K562 (cell line): ENCODE results near the gene SVBP. TPM values are rescaled to one million over a fixed set of nuclear protein-coding genes. Genes with fewer than 3 reads are reported as not detected.
A peak's percentile ranks its signal among the peaks of the same experiment; 100 is the strongest.

Experiments used
- CBFA2T2 ChIP-seq: fragments of 450-650 bp; conservative IDR thresholded peaks from 2 replicates; pipeline ENCODE4 v1.6.1; 2017; ENCODE audit warnings: mild to moderate bottlenecking
- CEBPB ChIP-seq: fragments of 450-650 bp; IDR thresholded peaks from 2 replicates; pipeline ENCODE4 v1.6.1; 2016; ENCODE audit warnings: missing genetic modification characterization, missing compliant biosample characterization
- HCFC1 ChIP-seq: IDR thresholded peaks from 2 replicates; pipeline ENCODE4 v1.6.1; 2012; ENCODE audit warnings: low read depth, low read length, improper control_type of control experiment
- HDAC1 ChIP-seq, 2 experiments: fragments of 450-650 bp; IDR thresholded peaks; 2 replicates each; pipeline ENCODE4 v1.6.1; 2016 to 2017; ENCODE audit warnings: inconsistent platforms in 1 of 2, mild to moderate bottlenecking in 1 of 2, moderate library complexity in 1 of 2
- HMG20A ChIP-seq: fragments of 450-650 bp; formaldehyde crosslinking; conservative IDR thresholded peaks from 2 replicates; pipeline ENCODE4 v1.4.0; 2020; ENCODE audit warnings: mild to moderate bottlenecking, mixed read lengths
- KDM4B ChIP-seq, 2 experiments: fragments of 450-650 bp in 1 of 2; sonication (generic) in 1 of 2; IDR thresholded peaks; 2 replicates each; pipeline ENCODE4 v1.6.1; 2016 to 2017; ENCODE audit warnings: borderline replicate concordance in 2 of 2, antibody characterized with exemption in 1 of 2, low read depth in 1 of 2, mild to moderate bottlenecking in 1 of 2
- MAFK ChIP-seq: IDR thresholded peaks from 2 replicates; pipeline ENCODE4 v1.6.1; 2011; ENCODE audit warnings: low read length, improper control_type of control experiment
- MCM7 ChIP-seq, 2 experiments: fragments of 450-650 bp; IDR thresholded peaks; 2 replicates each; pipeline ENCODE4 v1.6.1; 2016 to 2018
- NCOA2 ChIP-seq, 2 experiments: fragments of 450-650 bp; IDR thresholded peaks; 2 replicates each; pipeline ENCODE4 v1.6.1; 2018; ENCODE audit warnings: mild to moderate bottlenecking in 2 of 2, moderate library complexity in 1 of 2; ENCODE audit not compliant: partially characterized antibody in 2 of 2
- NR3C1 ChIP-seq: sonication (generic); formaldehyde crosslinking; IDR thresholded peaks from 2 replicates; pipeline ENCODE4 v1.8.1; 2022; ENCODE audit warnings: missing genetic modification reagents
- POLR2AphosphoS5 ChIP-seq: IDR thresholded peaks from 2 replicates; pipeline ENCODE4 v1.6.1; 2011; ENCODE audit warnings: mild to moderate bottlenecking, low read depth, low read length, moderate library complexity; ENCODE audit not compliant: control insufficient read depth, insufficient read depth
- RNF2 ChIP-seq: sonication (generic); IDR thresholded peaks from 2 replicates; pipeline ENCODE4 v1.6.1; 2016
- SAFB2 ChIP-seq: fragments of 200-400 bp; formaldehyde crosslinking; IDR thresholded peaks from 2 replicates; pipeline ENCODE4 v1.6.1; 2018; ENCODE audit warnings: borderline replicate concordance, low read length, low read depth, moderate library complexity; ENCODE audit not compliant: severe bottlenecking
- SNIP1 ChIP-seq: fragments of 450-650 bp; IDR thresholded peaks from 2 replicates; pipeline ENCODE4 v1.7.1; 2017; ENCODE audit warnings: low read depth, mild to moderate bottlenecking
- SREBF2 ChIP-seq: sonication (generic); formaldehyde crosslinking; IDR thresholded peaks from 2 replicates; pipeline ENCODE4 v1.4.0; 2020; ENCODE audit warnings: mild to moderate bottlenecking, missing genetic modification reagents
- ZNF165 ChIP-seq: fragments of 250-450 bp; sonication (Bioruptor Pico); IDR thresholded peaks from 2 replicates; pipeline ENCODE4 v1.4.0; 2020; ENCODE audit warnings: borderline replicate concordance
- ZNF23 ChIP-seq: fragments of 250-450 bp; sonication (Bioruptor Pico); IDR thresholded peaks from 2 replicates; pipeline ENCODE4 v1.4.0; 2020; ENCODE audit warnings: mild to moderate bottlenecking
- ZNF324 ChIP-seq: fragments of 250-450 bp; sonication (Bioruptor Pico); IDR thresholded peaks from 2 replicates; pipeline ENCODE4 v1.4.0; 2020; ENCODE audit warnings: mild to moderate bottlenecking
- polyA plus RNA-seq, 8 experiments: library from polyadenylated mRNA; depleted of rRNA in 4 of 8; stranded (reverse) in 5 of 8; unstranded in 3 of 8; fragments of >200 nt; fragmentation: Nextera tagmentation in 2 of 8; fragmentation: Illumina TruSeq in 1 of 8; extraction: Ambion mirVana in 2 of 8; extraction: Trizol in 1 of 8; gene quantifications; 2 replicates each; pipeline versions ENCODE4 v1.2.1 to v1.2.3, GENCODE V29; 2011 to 2014; ENCODE audit warnings: inconsistent platforms in 1 of 8, missing spikeins in 1 of 8
- total RNA-seq, 7 experiments: library from RNA; depleted of rRNA in 6 of 7; stranded (reverse); fragments of >200 nt in 6 of 7; fragmentation: Illumina TruSeq in 2 of 7; extraction: Trizol in 2 of 7; gene quantifications; 2 replicates each; pipeline versions ENCODE4 v1.2.1 to v1.2.3, GENCODE V29; 2011 to 2021; ENCODE audit warnings: low replicate concordance in 1 of 7
- TF ChIP-seq, protein P1 (sequence below): sonication (generic); formaldehyde crosslinking; IDR thresholded peaks from 2 replicates; pipeline ENCODE4 v1.8.1; 2023; ENCODE audit warnings: missing genetic modification reagents, mild to moderate bottlenecking, borderline replicate concordance
- TF ChIP-seq, protein P2 (sequence below), 2 experiments: fragments of 450-650 bp in 1 of 2; sonication (generic) in 1 of 2; formaldehyde crosslinking; conservative IDR thresholded peaks; 2 replicates each; pipeline versions ENCODE4 v1.4.0 to v1.8.1; 2020 to 2022; ENCODE audit warnings: mild to moderate bottlenecking in 1 of 2, missing genetic modification reagents in 1 of 2
- TF ChIP-seq, protein P3 (sequence below): sonication (generic); formaldehyde crosslinking; IDR thresholded peaks from 2 replicates; pipeline ENCODE4 v1.5.0; 2020; ENCODE audit warnings: missing genetic modification reagents
- TF ChIP-seq, protein P4 (sequence below): sonication (generic); IDR thresholded peaks from 2 replicates; pipeline ENCODE4 v1.6.1; 2016

Gene SVBP
- total and polyA plus RNA-seq, 9 of the 15 experiments (the other 6 are each of a cell fraction or from before 2014, with no cell fraction given) = 31.7 to 49.7 (median 40.0) TPM

DNA sequence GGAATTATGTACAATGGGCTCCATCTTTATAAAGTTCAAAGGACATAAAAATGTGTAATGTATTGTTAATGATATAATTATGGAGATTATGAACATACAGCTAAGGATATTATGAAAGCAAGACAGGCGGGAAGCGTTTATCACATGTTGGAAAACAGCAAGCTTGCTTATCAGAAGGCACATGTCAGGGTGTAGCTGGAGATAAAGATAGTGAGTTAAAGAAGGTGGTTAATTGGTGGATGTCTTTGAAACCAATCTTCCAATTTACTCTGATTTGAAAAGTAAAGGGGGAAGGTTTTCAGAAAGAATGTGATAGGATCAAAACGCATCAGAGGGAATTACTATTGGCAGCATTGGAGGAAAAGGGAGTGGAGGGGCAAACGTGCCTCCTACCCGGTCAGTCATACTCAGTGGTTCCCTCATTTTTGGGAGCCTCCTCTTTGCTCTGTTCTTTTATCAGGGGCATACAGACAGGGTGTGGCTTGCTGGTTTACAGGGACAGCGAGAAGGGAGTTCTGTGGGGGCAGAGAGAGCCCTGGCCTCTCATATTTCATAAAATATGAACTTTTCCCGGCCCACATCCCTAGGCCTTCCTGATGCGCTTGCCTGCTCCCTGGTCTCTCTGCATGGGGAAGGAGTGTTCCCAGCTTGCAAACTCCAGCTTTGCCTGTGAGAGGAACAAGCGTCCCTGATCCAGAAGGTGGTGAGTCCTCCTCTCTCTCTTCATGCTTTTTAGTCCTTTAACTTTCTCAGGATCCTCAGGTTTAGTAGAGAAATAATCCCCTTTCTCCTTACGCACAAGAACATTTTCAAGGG lies 8.0 kb upstream of the SVBP start (continued):
- no peak for TF ChIP-seq HCFC1
- peak; percentile 87 to 96; a peak in 3 of 4 replicates for TF ChIP-seq HDAC1 (IDR thresholded peaks at IDR 0.05)
- TF ChIP-seq MCM7 (IDR thresholded peaks at IDR 0.05) = no peak
- TF ChIP-seq SAFB2 = no peak
- TF ChIP-seq ZNF23 (CRISPR knock-in tag) = no peak; the same call in 1 of the 2 replicates
- TF ChIP-seq, protein P1, sequence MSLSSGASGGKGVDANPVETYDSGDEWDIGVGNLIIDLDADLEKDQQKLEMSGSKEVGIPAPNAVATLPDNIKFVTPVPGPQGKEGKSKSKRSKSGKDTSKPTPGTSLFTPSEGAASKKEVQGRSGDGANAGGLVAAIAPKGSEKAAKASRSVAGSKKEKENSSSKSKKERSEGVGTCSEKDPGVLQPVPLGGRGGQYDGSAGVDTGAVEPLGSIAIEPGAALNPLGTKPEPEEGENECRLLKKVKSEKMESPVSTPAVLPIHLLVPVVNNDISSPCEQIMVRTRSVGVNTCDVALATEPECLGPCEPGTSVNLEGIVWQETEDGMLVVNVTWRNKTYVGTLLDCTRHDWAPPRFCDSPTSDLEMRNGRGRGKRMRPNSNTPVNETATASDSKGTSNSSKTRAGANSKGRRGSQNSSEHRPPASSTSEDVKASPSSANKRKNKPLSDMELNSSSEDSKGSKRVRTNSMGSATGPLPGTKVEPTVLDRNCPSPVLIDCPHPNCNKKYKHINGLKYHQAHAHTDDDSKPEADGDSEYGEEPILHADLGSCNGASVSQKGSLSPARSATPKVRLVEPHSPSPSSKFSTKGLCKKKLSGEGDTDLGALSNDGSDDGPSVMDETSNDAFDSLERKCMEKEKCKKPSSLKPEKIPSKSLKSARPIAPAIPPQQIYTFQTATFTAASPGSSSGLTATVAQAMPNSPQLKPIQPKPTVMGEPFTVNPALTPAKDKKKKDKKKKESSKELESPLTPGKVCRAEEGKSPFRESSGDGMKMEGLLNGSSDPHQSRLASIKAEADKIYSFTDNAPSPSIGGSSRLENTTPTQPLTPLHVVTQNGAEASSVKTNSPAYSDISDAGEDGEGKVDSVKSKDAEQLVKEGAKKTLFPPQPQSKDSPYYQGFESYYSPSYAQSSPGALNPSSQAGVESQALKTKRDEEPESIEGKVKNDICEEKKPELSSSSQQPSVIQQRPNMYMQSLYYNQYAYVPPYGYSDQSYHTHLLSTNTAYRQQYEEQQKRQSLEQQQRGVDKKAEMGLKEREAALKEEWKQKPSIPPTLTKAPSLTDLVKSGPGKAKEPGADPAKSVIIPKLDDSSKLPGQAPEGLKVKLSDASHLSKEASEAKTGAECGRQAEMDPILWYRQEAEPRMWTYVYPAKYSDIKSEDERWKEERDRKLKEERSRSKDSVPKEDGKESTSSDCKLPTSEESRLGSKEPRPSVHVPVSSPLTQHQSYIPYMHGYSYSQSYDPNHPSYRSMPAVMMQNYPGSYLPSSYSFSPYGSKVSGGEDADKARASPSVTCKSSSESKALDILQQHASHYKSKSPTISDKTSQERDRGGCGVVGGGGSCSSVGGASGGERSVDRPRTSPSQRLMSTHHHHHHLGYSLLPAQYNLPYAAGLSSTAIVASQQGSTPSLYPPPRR = no peak
- TF ChIP-seq CBFA2T2 = peak; percentile 98
- TF ChIP-seq SNIP1 = no peak
- no peak for TF ChIP-seq NR3C1 (CRISPR knock-in tag)
- no peak for TF ChIP-seq MAFK
- TF ChIP-seq, protein P2, sequence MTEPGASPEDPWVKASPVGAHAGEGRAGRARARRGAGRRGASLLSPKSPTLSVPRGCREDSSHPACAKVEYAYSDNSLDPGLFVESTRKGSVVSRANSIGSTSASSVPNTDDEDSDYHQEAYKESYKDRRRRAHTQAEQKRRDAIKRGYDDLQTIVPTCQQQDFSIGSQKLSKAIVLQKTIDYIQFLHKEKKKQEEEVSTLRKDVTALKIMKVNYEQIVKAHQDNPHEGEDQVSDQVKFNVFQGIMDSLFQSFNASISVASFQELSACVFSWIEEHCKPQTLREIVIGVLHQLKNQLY (CRISPR knock-in tag; conservative IDR thresholded peaks at IDR 0.05) = no peak
- peak; percentile 92 for TF ChIP-seq POLR2AphosphoS5
- TF ChIP-seq RNF2 = peak; percentile 92
- peak; percentile 53; the same call in 1 of the 2 replicates for TF ChIP-seq CEBPB
- TF ChIP-seq NCOA2 (IDR thresholded peaks at IDR 0.05; ENCODE audit: partially characterized antibody in 2 of 2) = peak; percentile 70 to 90
- TF ChIP-seq, protein P3, sequence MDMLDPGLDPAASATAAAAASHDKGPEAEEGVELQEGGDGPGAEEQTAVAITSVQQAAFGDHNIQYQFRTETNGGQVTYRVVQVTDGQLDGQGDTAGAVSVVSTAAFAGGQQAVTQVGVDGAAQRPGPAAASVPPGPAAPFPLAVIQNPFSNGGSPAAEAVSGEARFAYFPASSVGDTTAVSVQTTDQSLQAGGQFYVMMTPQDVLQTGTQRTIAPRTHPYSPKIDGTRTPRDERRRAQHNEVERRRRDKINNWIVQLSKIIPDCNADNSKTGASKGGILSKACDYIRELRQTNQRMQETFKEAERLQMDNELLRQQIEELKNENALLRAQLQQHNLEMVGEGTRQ (CRISPR knock-in tag) = no peak
- TF ChIP-seq, protein P4, sequence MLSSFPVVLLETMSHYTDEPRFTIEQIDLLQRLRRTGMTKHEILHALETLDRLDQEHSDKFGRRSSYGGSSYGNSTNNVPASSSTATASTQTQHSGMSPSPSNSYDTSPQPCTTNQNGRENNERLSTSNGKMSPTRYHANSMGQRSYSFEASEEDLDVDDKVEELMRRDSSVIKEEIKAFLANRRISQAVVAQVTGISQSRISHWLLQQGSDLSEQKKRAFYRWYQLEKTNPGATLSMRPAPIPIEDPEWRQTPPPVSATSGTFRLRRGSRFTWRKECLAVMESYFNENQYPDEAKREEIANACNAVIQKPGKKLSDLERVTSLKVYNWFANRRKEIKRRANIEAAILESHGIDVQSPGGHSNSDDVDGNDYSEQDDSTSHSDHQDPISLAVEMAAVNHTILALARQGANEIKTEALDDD = peak; percentile 78
- no peak for TF ChIP-seq ZNF165
- TF ChIP-seq HMG20A (CRISPR knock-in tag) = no peak
- no peak for TF ChIP-seq SREBF2
- no peak for TF ChIP-seq KDM4B (IDR thresholded peaks at IDR 0.05; ENCODE audit: borderline replicate concordance in 2 of 2, low read depth in 1 of 2)
- no peak for TF ChIP-seq ZNF324 (CRISPR knock-in tag)
